ENCODE results near the gene FBXO46. TPM values are rescaled to one million over a fixed set of nuclear protein-coding genes. Genes with fewer than 3 reads are reported as not detected.

The FBXO46 gene
- total and polyA plus RNA-seq, 2 of the 4 experiments (the other 2 are of a cell fraction): 3.0 to 6.8 TPM

DNA sequence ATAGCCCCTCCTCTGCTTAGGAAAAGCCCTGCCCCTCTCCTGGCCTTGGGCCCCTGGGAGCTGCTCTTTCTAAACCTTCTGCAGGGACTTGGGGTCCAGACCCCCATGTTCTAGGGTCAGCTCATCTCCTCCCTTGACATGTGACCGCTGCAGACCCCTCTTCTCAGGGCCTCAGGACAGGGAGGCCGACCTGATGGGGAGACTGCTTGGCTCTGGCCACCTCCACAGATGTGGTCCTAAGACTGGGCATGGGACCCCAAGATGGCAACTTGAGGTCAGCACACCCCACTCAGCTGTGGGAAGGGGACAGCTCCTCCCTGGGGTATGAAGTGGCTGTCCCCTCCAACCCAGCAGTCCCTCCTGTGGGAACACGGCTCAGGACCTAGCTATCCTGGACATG lies 42.2 kb upstream of the FBXO46 start:
- H4K91ac ChIP-seq (ENCODE audit: insufficient read depth, low read depth, low read length): no peak overlapping the region
- no peak overlapping the region for H3K4ac ChIP-seq (ENCODE audit: low read depth, low read length)
- H3K56ac ChIP-seq (ENCODE audit: extremely low read depth, insufficient read depth, low read length): no peak overlapping the region
- dilution Hi-C loops (cut with HindIII; ENCODE audit: low sequenced_read_pairs, unreplicated experiment): no loop called here
- ChIA-PET CTCF (interaction anchor here (0.6 kb wide), 1 partner anchor 30 kb away, joined by 6 read pairs; no protein-coding TSS in a partner anchor), POLR2A (ENCODE audit: unreplicated experiment) (no interaction called here)
- H3K23ac ChIP-seq (ENCODE audit: low read depth, low read length): no peak overlapping the region
- H4K8ac ChIP-seq (ENCODE audit: low read depth in 2 of 2, low read length in 2 of 2): no peak overlapping the region
- H3K9me1 ChIP-seq (ENCODE audit: insufficient read depth, low read length): no peaks in the 10 kb centered on the region; the same call in 1 of the 2 replicates
- no peaks in the 10 kb centered on the region for H3K9me3 ChIP-seq (ENCODE audit: control insufficient read depth, insufficient read depth, low read length)
- in situ Hi-C loops (cut with MboI; ENCODE audit: low sequenced_read_pairs): no loop called here
- peak overlapping the region; percentile 42 for H2AK9ac ChIP-seq (replicated peaks; ENCODE audit: low read depth, low read length, poor library complexity)
- intact Hi-C loops (cut with micrococcal nuclease): no loop called here
- no peak overlapping the region for H3K4me2 ChIP-seq (ENCODE audit: low read depth, low read length)
- H3K27me3 ChIP-seq (ENCODE audit: control insufficient read depth, insufficient read depth, low read length): no peaks in the 10 kb centered on the region
- no peak overlapping the region for H3K4me3 ChIP-seq (ENCODE audit: insufficient read depth, low read depth, low read length)
- no peak overlapping the region for H2BK15ac ChIP-seq (ENCODE audit: low read depth, low read length)
- no peak overlapping the region for H3K9ac ChIP-seq (ENCODE audit: low read depth, low read length)
- H2BK120ac ChIP-seq (ENCODE audit: low read depth, low read length): no peak overlapping the region
- DNase-seq (no peak), ATAC-seq (ENCODE audit: low read depth) (no peak)
- H4K5ac ChIP-seq (ENCODE audit: low read depth, low read length): no peak overlapping the region
- no TSS peak for BruUV-seq (replicated peaks)
- no peak overlapping the region for H2AK5ac ChIP-seq (ENCODE audit: low read depth, low read length)
- peaks cover 16% of the 10 kb centered on the region for H4K20me1 ChIP-seq (ENCODE audit: insufficient read depth, low read length)
- H2BK5ac ChIP-seq (ENCODE audit: low read depth, low read length, poor library complexity, severe bottlenecking): no peak overlapping the region
- no peak overlapping the region for H3K27ac ChIP-seq (ENCODE audit: insufficient read depth, low read length)
- no peak overlapping the region for H3K18ac ChIP-seq (ENCODE audit: low read depth, low read length)
- peaks cover 4 to 10% of the 10 kb centered on the region in 2 experiments; a peak in 2 of 4 replicates for H3K79me1 ChIP-seq (ENCODE audit: low read depth in 1 of 2, low read length in 2 of 2)
- 100% methylated on average over 2 of the region's 3 CpGs; no CpG with 5 or more reads in 1 of the 2 experiments for WGBS, 2 experiments (ENCODE audit: extremely low coverage in 2 of 2, insufficient read length in 1 of 2)
- H2AFZ ChIP-seq (replicated peaks; ENCODE audit: low read length, poor library complexity): peak overlapping the region; percentile 15
- no peak overlapping the region for H3K14ac ChIP-seq (replicated peaks; ENCODE audit: low read depth, low read length)
- H3K36me3 ChIP-seq (ENCODE audit: control insufficient read depth, insufficient read depth, low read length): peaks cover 26% of the 10 kb centered on the region; the same call in 1 of the 2 replicates
- no peak overlapping the region for H2BK20ac ChIP-seq (ENCODE audit: low read depth, low read length)
- H3K4me1 ChIP-seq (ENCODE audit: control insufficient read depth, insufficient read depth, low read length): no peaks in the 10 kb centered on the region
- TF ChIP-seq, protein P1, sequence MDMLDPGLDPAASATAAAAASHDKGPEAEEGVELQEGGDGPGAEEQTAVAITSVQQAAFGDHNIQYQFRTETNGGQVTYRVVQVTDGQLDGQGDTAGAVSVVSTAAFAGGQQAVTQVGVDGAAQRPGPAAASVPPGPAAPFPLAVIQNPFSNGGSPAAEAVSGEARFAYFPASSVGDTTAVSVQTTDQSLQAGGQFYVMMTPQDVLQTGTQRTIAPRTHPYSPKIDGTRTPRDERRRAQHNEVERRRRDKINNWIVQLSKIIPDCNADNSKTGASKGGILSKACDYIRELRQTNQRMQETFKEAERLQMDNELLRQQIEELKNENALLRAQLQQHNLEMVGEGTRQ (IDR thresholded peaks at IDR 0.05; ENCODE audit: low read depth, low read length): no peak
- no peak for TF ChIP-seq RFX5 (IDR thresholded peaks at IDR 0.05; ENCODE audit: low read depth, low read length)
- TF ChIP-seq, protein P2, sequence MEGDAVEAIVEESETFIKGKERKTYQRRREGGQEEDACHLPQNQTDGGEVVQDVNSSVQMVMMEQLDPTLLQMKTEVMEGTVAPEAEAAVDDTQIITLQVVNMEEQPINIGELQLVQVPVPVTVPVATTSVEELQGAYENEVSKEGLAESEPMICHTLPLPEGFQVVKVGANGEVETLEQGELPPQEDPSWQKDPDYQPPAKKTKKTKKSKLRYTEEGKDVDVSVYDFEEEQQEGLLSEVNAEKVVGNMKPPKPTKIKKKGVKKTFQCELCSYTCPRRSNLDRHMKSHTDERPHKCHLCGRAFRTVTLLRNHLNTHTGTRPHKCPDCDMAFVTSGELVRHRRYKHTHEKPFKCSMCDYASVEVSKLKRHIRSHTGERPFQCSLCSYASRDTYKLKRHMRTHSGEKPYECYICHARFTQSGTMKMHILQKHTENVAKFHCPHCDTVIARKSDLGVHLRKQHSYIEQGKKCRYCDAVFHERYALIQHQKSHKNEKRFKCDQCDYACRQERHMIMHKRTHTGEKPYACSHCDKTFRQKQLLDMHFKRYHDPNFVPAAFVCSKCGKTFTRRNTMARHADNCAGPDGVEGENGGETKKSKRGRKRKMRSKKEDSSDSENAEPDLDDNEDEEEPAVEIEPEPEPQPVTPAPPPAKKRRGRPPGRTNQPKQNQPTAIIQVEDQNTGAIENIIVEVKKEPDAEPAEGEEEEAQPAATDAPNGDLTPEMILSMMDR (conservative IDR thresholded peaks at IDR 0.05; ENCODE audit: low read depth, low read length): no peak
- TF ChIP-seq BHLHE40 (IDR thresholded peaks at IDR 0.05; ENCODE audit: low read depth, low read length): no peak
- no peak for TF ChIP-seq CEBPB (IDR thresholded peaks at IDR 0.05; ENCODE audit: low read depth, low read length)
- TF ChIP-seq, protein P3, sequence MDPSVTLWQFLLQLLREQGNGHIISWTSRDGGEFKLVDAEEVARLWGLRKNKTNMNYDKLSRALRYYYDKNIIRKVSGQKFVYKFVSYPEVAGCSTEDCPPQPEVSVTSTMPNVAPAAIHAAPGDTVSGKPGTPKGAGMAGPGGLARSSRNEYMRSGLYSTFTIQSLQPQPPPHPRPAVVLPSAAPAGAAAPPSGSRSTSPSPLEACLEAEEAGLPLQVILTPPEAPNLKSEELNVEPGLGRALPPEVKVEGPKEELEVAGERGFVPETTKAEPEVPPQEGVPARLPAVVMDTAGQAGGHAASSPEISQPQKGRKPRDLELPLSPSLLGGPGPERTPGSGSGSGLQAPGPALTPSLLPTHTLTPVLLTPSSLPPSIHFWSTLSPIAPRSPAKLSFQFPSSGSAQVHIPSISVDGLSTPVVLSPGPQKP (IDR thresholded peaks at IDR 0.05; ENCODE audit: borderline replicate concordance, low read depth, low read length): no peak
- TF ChIP-seq RCOR1 (IDR thresholded peaks at IDR 0.05; ENCODE audit: insufficient replicate concordance, low read length): no peak
- TF ChIP-seq CHD1 (IDR thresholded peaks at IDR 0.05; ENCODE audit: low read depth, low read length): no peak
- TF ChIP-seq POLR2A (IDR thresholded peaks at IDR 0.05; ENCODE audit: low read depth, low read length): no peak
- TF ChIP-seq MAFK (IDR thresholded peaks at IDR 0.05; ENCODE audit: low read depth, low read length): no peak
- TF ChIP-seq FOS (IDR thresholded peaks at IDR 0.05; ENCODE audit: low read depth, low read length): no peak
- no peak for TF ChIP-seq MXI1 (IDR thresholded peaks at IDR 0.05; ENCODE audit: borderline replicate concordance, low read depth, low read length)
- no peak for TF ChIP-seq RAD21 (IDR thresholded peaks at IDR 0.05; ENCODE audit: low read length)
- no peak for TF ChIP-seq NFE2L2 (IDR thresholded peaks at IDR 0.05; ENCODE audit: low read depth, low read length)
- no peak for TF ChIP-seq SMC3 (IDR thresholded peaks at IDR 0.05; ENCODE audit: low read depth, low read length)
- no peak for TF ChIP-seq MAZ (IDR thresholded peaks at IDR 0.05; ENCODE audit: borderline replicate concordance, low read depth, low read length)

All from IMR-90 (cell line).